GM13977 (cell line): ENCODE measurements around the gene OR8G1.
"Not testable (repeated sequence)": the region's sequence is repeated elsewhere in the genome, so short reads cannot be mapped to it uniquely, and the experiment has no call there.

Experiments
- DNase-seq: peaks from one replicate; pipeline ENCODE4 v3.0.0; 2012; ENCODE audit warnings: low spot score
- CTCF ChIP-seq: IDR thresholded peaks from 2 replicates; pipeline ENCODE4 v1.5.1; 2012; ENCODE audit warnings: mild to moderate bottlenecking, control low read depth; ENCODE audit not compliant: insufficient read depth; ENCODE audit errors: extremely low read depth, missing control alignments
- in situ Hi-C: fragments of 300-500 bp; cut with MboI; formaldehyde crosslinking; loops from one replicate; pipeline ENCODE4 v1.12.0; 2022; ENCODE audit warnings: low sequenced_read_pairs, low pct_unique_long_range_greater_than_20kb, mixed read lengths, inconsistent platforms; ENCODE audit not compliant: unreplicated experiment

The OR8G1 gene

GRCh38 chr11:124209824-124210357, 31.0 kb upstream of the OR8G1 start:
- no peak for TF ChIP-seq CTCF
- no peak for DNase-seq
- in situ Hi-C loops, result no loop called here

- in situ Hi-C loops, result no loop called here
- TF ChIP-seq CTCF, result no peak
- no peak for DNase-seq
Measured at GRCh38 chr11:124210421-124210820, 30.5 kb upstream of the OR8G1 start.

GRCh38 chr11:124211321-124211720, 29.6 kb upstream of the OR8G1 start:
- in situ Hi-C loops, result no loop called here
- no peak for DNase-seq
- TF ChIP-seq CTCF, result no peak

- in situ Hi-C loops, result no loop called here
- no peak for TF ChIP-seq CTCF
- no peak for DNase-seq
Measured at GRCh38 chr11:124214027-124214426, 26.9 kb upstream of the OR8G1 start.

GRCh38 chr11:124219126-124219525, 21.8 kb upstream of the OR8G1 start:
- in situ Hi-C loops, result no loop called here
- TF ChIP-seq CTCF, result no peak
- no peak for DNase-seq

GRCh38 chr11:124222407-124222806, 18.5 kb upstream of the OR8G1 start:
- DNase-seq, result no peak
- in situ Hi-C loops, result no loop called here
- no peak for TF ChIP-seq CTCF

- DNase-seq, in situ Hi-C loops: not testable (repeated sequence)
Measured at GRCh38 chr11:124224618-124225423, 16.1 kb upstream of the OR8G1 start.
